Suprapubic skin (tissue), 4 donors: ENCODE measurements around the gene YWHAB. TPM values are rescaled to one million over a fixed set of nuclear protein-coding genes. Genes with fewer than 3 reads are reported as not detected.

ENCODE experiments used
- DNase-seq, 2 donors: peaks; one replicate each; pipeline ENCODE4 v3.0.0-alpha.2; 2019; ENCODE audit warnings: low spot score in 2 of 2
- H3K27ac ChIP-seq: fragments of 200-600 bp; sonication (generic); one replicate; pipeline ENCODE4 v1.5.1; 2019
- H3K27me3 ChIP-seq: fragments of 200-600 bp; sonication (generic); one replicate; pipeline ENCODE4 v1.5.1; 2019
- H3K36me3 ChIP-seq: fragments of 200-600 bp; sonication (generic); one replicate; pipeline ENCODE4 v1.5.1; 2019
- H3K4me1 ChIP-seq: fragments of 200-600 bp; sonication (generic); one replicate; pipeline ENCODE4 v1.5.1; 2019
- H3K4me3 ChIP-seq: fragments of 200-600 bp; sonication (generic); one replicate; pipeline ENCODE4 v1.5.1; 2019; ENCODE audit warnings: mild to moderate bottlenecking
- H3K9me3 ChIP-seq: fragments of 200-600 bp; sonication (generic); one replicate; pipeline ENCODE4 v1.5.1; 2019
- CTCF ChIP-seq, 2 donors: fragments of 200-600 bp in 1 of 2; fragments of 450-650 bp in 1 of 2; sonication (generic) in 1 of 2; IDR thresholded peaks; one replicate each; pipeline ENCODE4 v1.5.1; 2016 to 2019; ENCODE audit warnings: antibody characterized with exemption in 2 of 2, mild to moderate bottlenecking in 1 of 2, moderate library complexity in 1 of 2
- EP300 ChIP-seq: sonication (generic); formaldehyde crosslinking; IDR thresholded peaks from one replicate; pipeline ENCODE4 v1.6.1; 2017; ENCODE audit warnings: antibody characterized with exemption
- POLR2A ChIP-seq, 2 donors: fragments of 450-650 bp; IDR thresholded peaks; one replicate each; pipeline ENCODE4 v1.6.1; 2017; ENCODE audit warnings: antibody characterized with exemption in 2 of 2, mild to moderate bottlenecking in 2 of 2, moderate library complexity in 2 of 2
- POLR2AphosphoS5 ChIP-seq, 3 donors: sonication (generic); formaldehyde crosslinking; IDR thresholded peaks; one replicate each; pipeline ENCODE4 v1.6.1; 2017; ENCODE audit warnings: antibody characterized with exemption in 3 of 3
- WGBS: methylation state at CpG from one replicate; pipeline ENCODE4 v1.1.5; 2018; 5-methylcytosine and 5-hydroxymethylcytosine counted together
- total RNA-seq, 4 donors: library from RNA; depleted of rRNA; stranded (reverse); fragments of >200 nt; gene quantifications; one replicate each; pipeline ENCODE4 v1.1.0, GENCODE V29; 2016

The YWHAB gene
- total RNA-seq, 4 donors from 2014 or later = 79.7 to 135 (median 129) TPM

- Histone ChIP-seq H3K36me3 (peaks cover 56% of the 10 kb centered on the region), H3K4me1 (no peaks in the 10 kb centered on the region), H3K4me3 (no peak overlapping the region), H3K27me3 (no peaks in the 10 kb centered on the region), H3K27ac (no peak overlapping the region), H3K9me3 (no peaks in the 10 kb centered on the region)
- WGBS = 87% methylated on average over 9 of the region's 9 CpGs
- no peak for TF ChIP-seq CTCF (IDR thresholded peaks at IDR 0.05)
- no peak for TF ChIP-seq EP300
- TF ChIP-seq POLR2A (IDR thresholded peaks at IDR 0.05) = no peak
- no peak for TF ChIP-seq POLR2AphosphoS5 (IDR thresholded peaks at IDR 0.05)
- no peak for DNase-seq
Observed at GRCh38 chr20:44938637-44939036, 53.1 kb downstream of the YWHAB start.

- TF ChIP-seq CTCF (IDR thresholded peaks at IDR 0.05) (no peak), POLR2AphosphoS5 (IDR thresholded peaks at IDR 0.05) (no peak), EP300 (no peak), POLR2A (IDR thresholded peaks at IDR 0.05) (no peak)
- Histone ChIP-seq H3K4me3 (no peak overlapping the region), H3K4me1 (no peaks in the 10 kb centered on the region), H3K27me3 (no peaks in the 10 kb centered on the region), H3K27ac (no peak overlapping the region), H3K9me3 (no peaks in the 10 kb centered on the region), H3K36me3 (peaks cover 75% of the 10 kb centered on the region)
- no peak for DNase-seq
- WGBS = 90% methylated on average over 7 of the region's 7 CpGs
Observed at GRCh38 chr20:44941120-44941691, 55.7 kb downstream of the YWHAB start.

- no peak for DNase-seq
- Histone ChIP-seq H3K4me1 (no peaks in the 10 kb centered on the region), H3K27ac (no peak overlapping the region), H3K27me3 (no peaks in the 10 kb centered on the region), H3K36me3 (peaks cover 67% of the 10 kb centered on the region), H3K9me3 (no peaks in the 10 kb centered on the region), H3K4me3 (no peak overlapping the region)
- TF ChIP-seq POLR2AphosphoS5 (IDR thresholded peaks at IDR 0.05) = no peak
- TF ChIP-seq POLR2A (IDR thresholded peaks at IDR 0.05) = no peak
- TF ChIP-seq EP300 = no peak
- 84% methylated on average over 4 of the region's 4 CpGs for WGBS
Observed at GRCh38 chr20:44942264-44942973, 56.9 kb downstream of the YWHAB start.

GRCh38 chr20:44943828-44944227 is 58.3 kb downstream of the YWHAB start:
- H3K27ac ChIP-seq = no peak overlapping the region
- no peaks in the 10 kb centered on the region for H3K4me1 ChIP-seq
- peaks cover 70% of the 10 kb centered on the region for H3K36me3 ChIP-seq
- no peaks in the 10 kb centered on the region for H3K27me3 ChIP-seq
- WGBS = 87% methylated on average over 4 of the region's 4 CpGs
- no peak overlapping the region for H3K4me3 ChIP-seq
- no peaks in the 10 kb centered on the region for H3K9me3 ChIP-seq
- TF ChIP-seq POLR2A (IDR thresholded peaks at IDR 0.05) (no peak), EP300 (no peak), POLR2AphosphoS5 (IDR thresholded peaks at IDR 0.05) (no peak), CTCF (IDR thresholded peaks at IDR 0.05) (no peak)
- no peak for DNase-seq

- peaks cover 72% of the 10 kb centered on the region for H3K36me3 ChIP-seq
- H3K4me1 ChIP-seq = no peaks in the 10 kb centered on the region
Observed at GRCh38 chr20:44945261-44945660, 59.8 kb downstream of the YWHAB start.

More at GRCh38 chr20:44945261-44945660, 59.8 kb downstream of the YWHAB start:
- Histone ChIP-seq H3K4me3 (no peak overlapping the region), H3K27ac (no peak overlapping the region), H3K9me3 (no peaks in the 10 kb centered on the region), H3K27me3 (no peaks in the 10 kb centered on the region)
- TF ChIP-seq EP300 = no peak
- TF ChIP-seq POLR2A (IDR thresholded peaks at IDR 0.05) = no peak
- TF ChIP-seq POLR2AphosphoS5 (IDR thresholded peaks at IDR 0.05) = no peak
- TF ChIP-seq CTCF (IDR thresholded peaks at IDR 0.05) = no peak
- no peak for DNase-seq
- WGBS = 91% methylated on average over 6 of the region's 6 CpGs
